Calu3 (cell line): ENCODE data around the gene SIPA1. TPM values are rescaled to one million over a fixed set of nuclear protein-coding genes. Genes with fewer than 3 reads are reported as not detected.

Experiments used
- BruUV-seq: library from RNA; stranded (reverse); fragments of 400-500 nt; replicated peaks from 2 replicates; lab custom pipeline; 2021; lab: Mats Ljungman, UMichigan
- CTCF ChIA-PET: fragments of 300-600 bp; sonication (Branson Sonifier 250); formaldehyde crosslinking; loops from one replicate; lab custom pipeline; 2022; ENCODE audit warnings: antibody characterized with exemption; lab: Charles Lee
- DNase-seq: peaks from one replicate; pipeline ENCODE4 v3.0.0; 2022
- H3K27ac Mint-ChIP-seq: one replicate; pipeline ENCODE4 v1.8.0; 2022; ENCODE audit warnings: mixed read lengths; ENCODE audit not compliant: unreplicated experiment
- H3K27me3 Mint-ChIP-seq: one replicate; pipeline ENCODE4 v1.8.0; 2022; ENCODE audit warnings: mixed read lengths; ENCODE audit not compliant: unreplicated experiment
- H3K36me3 Mint-ChIP-seq: one replicate; pipeline ENCODE4 v1.8.0; 2022; ENCODE audit warnings: mild to moderate bottlenecking, moderate library complexity, mixed read lengths; ENCODE audit not compliant: insufficient read depth, unreplicated experiment
- H3K4me1 Mint-ChIP-seq: one replicate; pipeline ENCODE4 v1.8.0; 2022; ENCODE audit warnings: mild to moderate bottlenecking, low read depth, mixed read lengths; ENCODE audit not compliant: unreplicated experiment
- H3K4me3 Mint-ChIP-seq: one replicate; pipeline ENCODE4 v1.8.0; 2022; ENCODE audit warnings: mild to moderate bottlenecking, low read depth, moderate library complexity, mixed read lengths; ENCODE audit not compliant: unreplicated experiment
- H3K9me3 Mint-ChIP-seq: one replicate; pipeline ENCODE4 v1.8.0; 2022; ENCODE audit warnings: low read depth, mixed read lengths; ENCODE audit not compliant: unreplicated experiment
- intact Hi-C: fragments of 100-400 bp; cut with micrococcal nuclease; formaldehyde crosslinking; loops from one replicate; pipeline ENCODE4 v1.10.0; 2022; ENCODE audit not compliant: unreplicated experiment
- total RNA-seq: library from RNA; stranded (reverse); gene quantifications from 2 replicates; pipeline ENCODE4 v1.2.3, GENCODE V29; 2022
- TF ChIP-seq, protein P1 (sequence below): fragments of 200-600 bp; IDR thresholded peaks from one replicate; pipeline ENCODE4 v1.8.0; 2022; ENCODE audit warnings: antibody characterized with exemption; ENCODE audit not compliant: unreplicated experiment

SIPA1 gene
- total RNA-seq, 1 experiment from 2014 or later = 41.3 TPM

DNA sequence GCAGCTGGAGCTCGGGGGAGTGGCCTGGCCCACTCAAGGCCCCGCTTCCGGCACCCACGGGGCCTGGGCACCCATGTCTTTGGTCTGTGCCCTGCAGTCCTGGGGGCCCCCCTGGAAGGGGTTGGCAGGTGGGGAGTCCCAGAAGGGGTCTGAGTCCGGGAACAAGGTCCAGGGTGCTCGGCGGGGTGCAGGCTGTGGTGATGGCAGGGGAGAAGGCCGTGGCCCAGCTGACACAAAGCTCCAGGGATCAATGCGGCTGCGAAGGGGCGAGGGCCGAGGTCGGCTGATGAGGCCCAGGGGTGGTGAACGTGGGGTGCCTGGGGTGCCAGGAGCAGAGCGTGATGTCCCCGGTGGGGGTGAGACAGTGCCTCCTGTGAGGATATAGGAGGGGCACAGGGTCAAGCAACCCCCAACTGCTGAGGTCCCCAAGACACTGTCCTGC lies 39.6 kb upstream of the SIPA1 start:
- intact Hi-C loops = no loop called here
- CTCF ChIA-PET = no interaction called here
- no peaks in the 10 kb centered on the region for H3K27me3 Mint-ChIP-seq
- BruUV-seq = no TSS peak
- H3K9me3 Mint-ChIP-seq = no peaks in the 10 kb centered on the region
- H3K4me3 Mint-ChIP-seq = no peak overlapping the region
- TF ChIP-seq, protein P1, sequence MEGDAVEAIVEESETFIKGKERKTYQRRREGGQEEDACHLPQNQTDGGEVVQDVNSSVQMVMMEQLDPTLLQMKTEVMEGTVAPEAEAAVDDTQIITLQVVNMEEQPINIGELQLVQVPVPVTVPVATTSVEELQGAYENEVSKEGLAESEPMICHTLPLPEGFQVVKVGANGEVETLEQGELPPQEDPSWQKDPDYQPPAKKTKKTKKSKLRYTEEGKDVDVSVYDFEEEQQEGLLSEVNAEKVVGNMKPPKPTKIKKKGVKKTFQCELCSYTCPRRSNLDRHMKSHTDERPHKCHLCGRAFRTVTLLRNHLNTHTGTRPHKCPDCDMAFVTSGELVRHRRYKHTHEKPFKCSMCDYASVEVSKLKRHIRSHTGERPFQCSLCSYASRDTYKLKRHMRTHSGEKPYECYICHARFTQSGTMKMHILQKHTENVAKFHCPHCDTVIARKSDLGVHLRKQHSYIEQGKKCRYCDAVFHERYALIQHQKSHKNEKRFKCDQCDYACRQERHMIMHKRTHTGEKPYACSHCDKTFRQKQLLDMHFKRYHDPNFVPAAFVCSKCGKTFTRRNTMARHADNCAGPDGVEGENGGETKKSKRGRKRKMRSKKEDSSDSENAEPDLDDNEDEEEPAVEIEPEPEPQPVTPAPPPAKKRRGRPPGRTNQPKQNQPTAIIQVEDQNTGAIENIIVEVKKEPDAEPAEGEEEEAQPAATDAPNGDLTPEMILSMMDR = no peak
- no peak overlapping the region for H3K27ac Mint-ChIP-seq
- H3K4me1 Mint-ChIP-seq = no peaks in the 10 kb centered on the region
- DNase-seq = no peak
- H3K36me3 Mint-ChIP-seq = peaks cover 73% of the 10 kb centered on the region

DNA sequence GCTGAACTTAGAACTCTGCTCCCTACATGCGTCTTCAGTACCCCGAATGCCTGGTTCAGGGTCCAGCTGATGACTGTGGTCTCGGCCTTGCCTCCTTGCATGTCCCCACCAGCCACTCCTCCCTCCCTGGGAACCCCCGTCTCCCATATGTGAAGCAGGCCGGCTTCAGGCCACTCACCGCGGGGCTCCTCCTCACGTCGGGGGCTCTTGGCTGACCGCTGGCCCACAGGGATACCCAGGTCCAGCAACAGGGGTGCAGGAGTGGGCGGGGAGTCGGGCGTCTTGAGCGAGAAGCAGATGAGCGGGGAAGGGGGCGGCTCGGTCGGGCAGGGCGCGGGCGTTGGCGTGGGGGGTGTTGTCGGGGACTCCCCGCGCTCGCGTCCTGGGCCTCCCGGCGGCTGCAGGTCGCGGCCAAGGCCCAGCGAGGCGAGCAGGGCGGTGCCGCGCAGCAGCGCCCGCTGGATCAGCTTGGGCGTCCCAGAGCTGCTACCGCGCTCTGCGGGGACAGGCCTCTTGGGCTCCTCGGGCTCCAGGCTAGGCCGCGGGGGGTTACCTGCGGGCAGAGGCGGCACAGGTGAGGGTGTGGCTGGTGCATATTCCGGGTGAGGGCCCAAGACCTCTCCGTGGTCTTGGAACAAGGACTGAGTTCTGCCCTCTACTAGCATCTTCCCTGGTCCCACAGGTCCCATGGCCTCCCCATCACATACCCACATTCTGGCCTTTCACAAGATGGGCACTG lies 38.5 kb upstream of the SIPA1 start:
- no TSS peak for BruUV-seq
- H3K4me3 Mint-ChIP-seq = no peak overlapping the region
- TF ChIP-seq, protein P1 = no peak
- no peaks in the 10 kb centered on the region for H3K9me3 Mint-ChIP-seq
- intact Hi-C loops = no loop called here
- no peak for DNase-seq
- CTCF ChIA-PET = no interaction called here
- H3K27ac Mint-ChIP-seq = no peak overlapping the region
- peaks cover 79% of the 10 kb centered on the region for H3K36me3 Mint-ChIP-seq
- no peaks in the 10 kb centered on the region for H3K4me1 Mint-ChIP-seq
- H3K27me3 Mint-ChIP-seq = no peaks in the 10 kb centered on the region

DNA sequence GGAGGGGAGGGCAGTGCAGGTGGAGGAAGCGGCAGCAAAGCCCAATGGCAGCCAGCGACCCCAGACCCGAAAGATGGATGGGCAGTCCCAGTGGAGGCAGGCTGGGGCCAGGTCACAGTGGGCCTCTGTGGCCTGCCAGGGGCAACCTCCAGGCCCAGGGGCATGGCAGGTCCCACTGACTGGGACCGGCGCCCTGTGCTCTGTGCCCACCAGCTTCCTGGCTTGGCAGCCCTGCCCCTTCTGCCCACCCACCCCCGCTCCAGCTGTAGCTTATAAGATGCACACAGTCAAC lies 38.0 kb upstream of the SIPA1 start:
- no peak for DNase-seq
- H3K4me1 Mint-ChIP-seq = no peaks in the 10 kb centered on the region
- TF ChIP-seq, protein P1 = no peak
- no peak overlapping the region for H3K27ac Mint-ChIP-seq
- CTCF ChIA-PET = no interaction called here
- H3K36me3 Mint-ChIP-seq = peaks cover 82% of the 10 kb centered on the region
- H3K4me3 Mint-ChIP-seq = no peak overlapping the region
- no TSS peak for BruUV-seq
- H3K9me3 Mint-ChIP-seq = no peaks in the 10 kb centered on the region
- H3K27me3 Mint-ChIP-seq = no peaks in the 10 kb centered on the region
- intact Hi-C loops = no loop called here

DNA sequence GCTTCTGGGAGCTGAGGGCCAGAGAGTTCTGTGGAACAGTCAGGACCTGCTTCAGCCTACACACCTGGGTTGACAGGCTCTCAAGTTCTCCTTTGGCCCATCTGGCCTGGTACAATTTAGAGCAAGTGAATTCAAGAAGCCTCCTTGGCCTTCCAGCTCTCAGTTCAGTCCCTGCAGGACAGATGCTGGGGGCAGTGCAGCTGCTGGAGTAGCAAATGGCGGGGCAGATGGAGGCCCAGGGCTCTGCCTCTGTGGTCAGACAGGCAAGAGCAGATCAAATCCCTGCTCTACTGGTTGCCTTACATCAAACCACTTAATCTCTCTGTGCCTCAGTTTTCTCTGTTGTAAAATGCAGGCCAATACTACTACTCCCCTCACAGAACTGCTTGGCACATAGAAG lies 33.6 kb upstream of the SIPA1 start:
- TF ChIP-seq, protein P1 = no peak
- Mint-ChIP-seq H3K27ac (no peak overlapping the region), H3K9me3 (no peaks in the 10 kb centered on the region), H3K27me3 (no peaks in the 10 kb centered on the region), H3K4me3 (no peak overlapping the region), H3K4me1 (peaks cover 6% of the 10 kb centered on the region), H3K36me3 (peaks cover 74% of the 10 kb centered on the region)
- no peak for DNase-seq
- no TSS peak for BruUV-seq
- intact Hi-C loops = no loop called here
- CTCF ChIA-PET = interaction anchor here (1.3 kb wide), 1 partner anchor 11 kb away, joined by 4 read pairs; the partner anchor contains the start of gene PCNX3
